ENCODE data around the gene FNDC10.

The FNDC10 gene

GRCh38 chr1:1615256-1616044 is 15.5 kb upstream of the FNDC10 start, which contains the start of gene MIB2:
MIB2 (plus strand) TSS chr1:1615500; CDS start chr1:1623453, 7,953 bp downstream.
- DNase-seq = peak; percentile 99

- no peak for DNase-seq
Measured at GRCh38 chr1:1614954-1615255, 15.0 kb upstream of the FNDC10 start.

GRCh38 chr1:1614204-1614953 is 14.4 kb upstream of the FNDC10 start:
- DNase-seq = peak; percentile 65

- no peak for DNase-seq
Measured at GRCh38 chr1:1613509-1614082, 13.7 kb upstream of the FNDC10 start.

DNA sequence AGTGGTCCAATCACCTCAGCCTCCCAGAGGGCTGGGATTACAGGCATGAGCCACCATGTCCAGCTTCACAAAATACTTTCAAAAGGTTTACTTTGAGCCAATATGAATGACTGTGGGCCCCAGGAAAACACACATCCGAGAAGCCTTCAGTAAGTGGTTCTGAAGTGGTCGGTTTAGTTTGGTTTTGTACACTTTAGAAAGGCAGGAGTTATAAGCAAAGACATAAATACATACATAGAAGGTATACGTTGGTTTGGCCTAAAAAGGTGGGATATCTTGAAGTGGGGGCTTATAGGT is 12.1 kb upstream of the FNDC10 start:
- DNase-seq = no peak

- DNase-seq = no peak
Measured at GRCh38 chr1:1610796-1611195, 10.9 kb upstream of the FNDC10 start.

GRCh38 chr1:1609822-1610485 is 10.0 kb upstream of the FNDC10 start:
- DNase-seq = no peak

DNA sequence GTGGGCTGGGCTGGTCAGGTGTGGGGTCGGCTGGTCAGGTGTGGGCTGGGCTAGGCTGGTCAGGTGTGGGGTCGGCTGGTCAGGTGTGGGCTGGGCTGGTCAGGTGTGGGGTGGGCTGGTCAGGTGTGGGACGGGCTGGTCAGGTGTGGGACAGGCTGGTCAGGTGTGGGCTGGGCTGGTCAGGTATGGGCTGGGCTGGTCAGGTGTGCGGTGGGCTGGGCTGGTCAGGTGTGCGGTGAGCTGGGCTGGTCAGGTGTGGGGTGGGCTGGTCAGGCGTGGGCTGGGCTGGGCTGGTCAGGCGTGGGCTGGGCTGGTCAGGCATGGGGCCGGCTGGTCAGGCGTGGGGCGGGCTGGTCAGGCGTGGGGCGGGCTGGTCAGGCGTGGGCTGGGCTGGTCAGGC is 6.3 kb upstream of the FNDC10 start:
- no peak for DNase-seq

GRCh38 chr1:1605724-1606123 is 5.8 kb upstream of the FNDC10 start:
- no peak for DNase-seq

DNA sequence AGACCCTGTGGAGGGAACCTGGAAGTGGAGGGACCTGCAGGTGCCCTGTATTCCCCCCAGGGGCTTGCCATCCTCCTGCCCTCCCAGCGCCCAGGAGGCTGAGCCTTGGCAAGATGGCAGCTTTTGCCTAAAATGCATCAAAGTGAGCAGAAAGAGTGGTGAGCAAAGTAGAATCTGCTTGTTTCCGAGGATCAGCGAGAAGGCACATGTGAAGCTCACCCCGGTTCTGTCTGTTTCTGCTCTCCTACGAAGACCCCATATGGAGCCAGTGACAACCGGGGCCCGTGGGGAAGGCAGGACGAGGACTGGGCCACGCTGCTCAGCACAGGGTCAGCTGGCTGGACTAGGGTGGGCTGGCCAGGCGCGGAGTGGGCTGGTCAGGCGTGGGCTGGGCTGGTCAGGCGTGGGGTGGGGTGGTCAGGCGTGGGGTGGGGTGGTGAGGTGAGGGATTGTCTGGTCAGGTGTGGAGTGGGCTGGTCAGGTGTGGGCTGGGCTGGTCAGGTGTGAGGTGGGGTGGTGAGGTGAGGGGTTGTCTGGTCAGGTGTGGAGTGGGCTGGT is 5.2 kb upstream of the FNDC10 start:
- no peak for DNase-seq

DNA sequence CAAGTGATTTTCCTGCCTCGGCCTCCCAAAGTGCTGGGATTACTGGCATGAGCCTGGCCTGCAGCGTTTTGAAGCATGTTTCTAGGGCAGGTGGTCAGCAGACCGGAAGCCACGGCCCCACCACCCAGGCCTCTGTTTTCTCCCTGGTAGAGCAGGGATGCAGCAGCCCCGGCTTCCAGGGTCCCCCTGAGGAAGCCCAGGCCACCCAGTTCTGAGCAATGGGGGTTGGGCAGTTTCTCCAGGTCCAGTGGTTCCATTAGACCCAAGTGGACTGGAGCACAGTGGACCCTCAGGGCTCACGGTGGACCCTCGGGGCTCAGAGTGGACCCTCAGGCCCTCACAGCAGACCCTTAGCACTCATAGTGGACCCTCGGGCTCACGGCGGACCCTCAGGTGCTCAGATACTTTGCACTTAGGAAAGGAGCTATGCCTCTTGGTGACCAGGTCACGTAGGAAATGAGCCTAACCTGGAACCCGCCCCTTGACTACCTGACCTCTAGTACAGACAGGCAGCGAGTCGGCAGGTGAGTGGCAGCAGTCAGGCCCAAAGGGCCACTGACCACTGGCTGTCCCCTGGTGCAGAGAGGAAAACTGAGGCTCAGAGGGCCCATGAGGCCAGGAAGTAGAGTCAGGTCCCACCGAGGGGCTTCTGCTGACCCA is 4.6 kb upstream of the FNDC10 start:
- DNase-seq = no peak

DNA sequence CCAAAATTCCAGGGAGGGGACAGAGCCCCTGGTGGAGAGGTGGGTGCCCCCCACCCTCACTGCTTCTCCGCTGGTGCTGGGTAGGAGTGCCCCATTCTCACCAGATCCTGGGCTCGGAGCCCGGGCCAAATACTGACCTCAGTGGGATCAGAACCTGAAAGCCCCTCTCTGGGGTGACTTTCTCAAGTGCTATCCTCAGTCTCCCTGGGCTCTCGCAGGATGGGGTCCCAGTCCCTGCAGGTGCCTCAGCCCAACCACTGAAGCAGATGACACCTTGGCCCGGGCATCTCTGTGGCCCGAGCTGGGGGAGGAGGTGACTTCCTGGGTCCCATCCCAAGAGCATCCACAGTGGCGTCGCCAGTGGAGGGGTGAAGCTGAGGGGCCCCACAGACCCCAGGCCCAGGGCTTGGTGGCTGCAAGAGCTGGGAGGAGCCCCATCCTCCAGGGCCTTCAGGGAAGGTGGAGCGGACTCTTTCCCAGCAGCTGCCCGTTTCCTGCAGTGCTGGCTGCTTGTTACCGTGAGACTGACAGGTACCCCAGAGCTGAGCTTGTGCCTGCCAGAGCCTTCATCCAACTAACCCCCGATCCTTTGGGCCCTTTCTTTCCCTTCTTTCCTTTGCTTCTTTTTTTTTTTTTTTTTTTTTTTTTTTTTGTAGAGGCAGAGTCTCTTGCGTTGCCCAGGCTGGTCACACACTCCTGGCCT is 3.9 kb upstream of the FNDC10 start:
- no peak for DNase-seq

DNA sequence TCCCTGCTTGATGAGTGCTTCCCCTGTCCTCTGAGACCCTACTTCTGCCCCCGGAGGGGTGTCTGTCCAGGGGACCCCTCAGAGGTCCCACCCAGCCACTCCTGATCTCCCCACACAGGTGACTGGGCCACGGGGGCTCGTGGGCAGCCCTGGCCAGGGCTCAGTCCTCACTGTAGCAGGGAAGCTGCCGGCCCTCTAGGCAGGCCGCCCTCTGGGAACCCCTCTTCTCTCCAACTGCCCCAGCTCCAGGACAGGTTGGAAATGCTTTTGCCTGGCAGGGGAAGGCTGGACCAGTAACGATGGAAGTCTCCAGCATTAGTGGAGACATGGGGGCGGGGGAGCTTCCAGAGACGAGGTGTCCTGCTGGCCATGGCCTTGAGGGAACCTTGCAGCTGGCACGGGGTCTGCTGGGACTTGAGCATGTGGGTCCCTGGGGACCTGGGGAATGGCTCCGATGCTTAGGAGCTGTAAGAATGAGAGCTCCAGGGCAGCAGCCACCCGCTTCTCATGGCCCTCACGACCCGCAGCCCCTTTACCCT is 3.1 kb upstream of the FNDC10 start:
- DNase-seq = no peak

DNA sequence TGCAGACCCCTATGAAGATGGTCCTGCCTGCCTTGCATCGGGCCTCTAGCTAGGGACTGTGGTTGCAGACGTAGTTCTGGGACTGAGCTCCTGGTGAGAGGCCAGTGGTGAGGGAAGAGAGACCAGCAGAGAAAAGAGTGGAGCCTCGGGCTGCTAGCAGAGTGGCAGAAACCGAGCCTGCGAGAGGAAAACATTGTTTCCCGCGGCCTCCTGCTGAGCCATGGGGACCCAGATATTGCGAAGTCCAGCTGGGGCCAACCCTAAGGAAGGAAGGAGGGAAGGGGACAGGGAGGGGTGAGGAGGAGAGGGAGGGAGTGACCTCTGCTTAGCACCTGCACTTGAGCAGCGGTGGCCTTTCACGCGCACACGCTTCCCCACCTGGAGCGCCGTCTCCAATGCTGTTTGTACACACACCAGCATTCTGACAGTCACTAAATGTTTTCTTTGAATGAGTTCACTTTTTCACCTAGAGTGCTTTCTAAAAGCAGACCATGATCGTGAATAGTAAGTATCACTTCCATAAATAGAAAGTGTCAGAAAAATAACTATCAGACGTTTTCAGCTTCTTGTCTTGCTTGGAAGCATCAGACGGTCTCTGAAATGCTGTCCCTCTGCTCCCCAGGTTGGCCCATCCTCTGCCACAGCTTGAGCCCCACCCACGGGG is 2.5 kb upstream of the FNDC10 start:
- DNase-seq = no peak

DNA sequence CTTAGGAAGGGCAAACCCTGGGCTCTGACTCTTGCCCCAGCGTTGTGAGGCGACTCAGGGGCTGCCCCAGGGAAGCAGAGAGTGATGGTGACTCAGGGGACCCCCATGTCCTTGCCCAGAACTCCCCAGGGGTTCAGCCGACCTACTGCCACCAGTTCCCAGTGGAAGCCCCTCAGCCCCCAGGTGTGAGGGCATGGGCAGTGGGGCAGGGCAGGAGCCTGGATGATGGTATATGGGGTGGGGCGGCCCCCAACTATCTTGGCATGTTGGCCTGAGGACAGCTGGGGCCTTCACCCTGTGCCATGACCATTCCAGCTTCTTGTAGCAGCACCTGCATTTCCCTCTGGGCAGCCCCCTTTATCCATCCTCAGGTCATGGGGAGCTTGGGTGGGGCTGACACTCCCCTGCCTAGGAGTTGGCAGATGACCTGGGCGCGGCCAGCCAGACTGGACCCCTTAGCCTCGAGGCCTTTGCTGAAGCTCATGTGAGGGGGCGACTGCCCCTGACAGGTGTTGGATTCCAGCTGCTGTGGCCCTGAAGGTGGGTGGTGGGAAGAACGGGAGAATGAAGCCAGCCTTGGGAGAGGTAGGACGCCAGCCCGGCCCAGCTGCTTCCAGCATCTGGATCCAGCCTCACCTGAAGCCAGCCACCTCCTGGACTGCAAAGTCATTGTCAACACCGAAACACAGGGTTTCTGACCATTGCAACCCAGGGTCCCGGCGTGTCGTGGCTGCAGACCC is 1.8 kb upstream of the FNDC10 start:
- DNase-seq = no peak

DNA sequence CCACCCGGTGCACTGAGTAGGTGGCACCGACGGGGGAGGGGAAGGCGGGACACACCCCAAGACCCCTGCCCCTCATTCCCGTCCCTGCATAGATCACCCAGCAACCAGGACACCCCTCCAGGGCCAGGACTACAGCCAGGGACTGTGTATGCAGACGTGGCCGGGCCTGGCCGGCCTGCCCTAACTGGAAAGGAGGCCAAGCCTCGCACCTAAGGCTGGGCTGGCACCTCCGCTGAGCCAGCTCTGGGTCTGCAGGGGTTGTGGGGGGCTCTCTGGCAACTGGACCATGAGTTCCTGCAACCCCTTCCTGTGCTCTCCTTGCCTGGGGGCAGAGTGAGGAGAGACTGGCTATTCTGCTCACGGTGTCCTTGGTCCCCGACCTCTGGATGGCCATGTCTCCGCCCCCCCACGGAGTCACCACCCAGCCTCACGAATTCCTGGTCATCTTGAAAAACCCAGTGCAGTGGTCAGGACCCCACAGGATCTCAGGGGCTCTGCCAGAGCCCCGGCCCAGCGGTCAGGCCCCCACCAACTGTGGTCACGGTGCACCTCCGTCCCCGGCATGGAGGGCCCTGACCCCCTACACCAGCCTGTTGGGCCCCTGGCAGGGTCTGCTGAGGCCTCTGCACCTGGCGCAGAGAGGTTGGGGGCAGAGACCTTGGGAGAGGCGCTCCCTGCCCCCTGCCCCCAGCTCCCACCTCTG is 1.1 kb upstream of the FNDC10 start:
- no peak for DNase-seq

- peak; percentile 34 for DNase-seq
Measured at GRCh38 chr1:1599030-1599934, 653 bp downstream of the FNDC10 start.

GRCh38 chr1:1598720-1599029 is 1.3 kb downstream of the FNDC10 start:
- DNase-seq = no peak

All from CD4-positive, alpha-beta T cell treated with Interleukin-21 for 1 hour (primary cell).